PC-3 (cell line): ENCODE data around the gene HINT1. TPM values are rescaled to one million over a fixed set of nuclear protein-coding genes. Genes with fewer than 3 reads are reported as not detected.

Experiments
- ATAC-seq: fragments of 200-7000 bp; cut with Tn5 transposase; 2 replicates; pipeline ENCODE4 v1.9.1; 2020; ENCODE audit warnings: mild to moderate bottlenecking, moderate library complexity
- BruUV-seq: library from RNA; stranded (reverse); fragments of 400-500 nt; replicated peaks from 2 replicates; lab custom pipeline; 2021; lab: Mats Ljungman, UMichigan
- CTCF ChIA-PET: fragments of 300-600 bp; sonication (Branson Sonifier 250); formaldehyde crosslinking; loops from one replicate; lab custom pipeline; 2022; ENCODE audit warnings: antibody characterized with exemption; lab: Charles Lee
- POLR2A ChIA-PET: fragments of 300-600 bp; sonication (Branson Sonifier 250); formaldehyde crosslinking; loops from one replicate; lab custom pipeline; 2022; ENCODE audit warnings: antibody characterized with exemption; ENCODE audit not compliant: unreplicated experiment; lab: Charles Lee
- DNase-seq: peaks from one replicate; pipeline ENCODE4 v3.0.0-alpha.2; 2015
- H2AFZ ChIP-seq: fragments of 300-600 bp; sonication (generic); 2 replicates; pipeline ENCODE4 v1.6.0; 2016; ENCODE audit warnings: antibody characterized with exemption, low read length
- H3F3A ChIP-seq: fragments of 300-600 bp; sonication (generic); one replicate; pipeline ENCODE4 v1.6.0; 2017; ENCODE audit warnings: antibody characterized with exemption, low read length, control low read depth, mild to moderate bottlenecking; ENCODE audit not compliant: unreplicated experiment
- H3K27ac ChIP-seq: fragments of 300-600 bp; sonication (generic); 2 replicates; pipeline ENCODE4 v1.5.1; 2016; ENCODE audit warnings: mild to moderate bottlenecking, low read length
- H3K27me3 ChIP-seq: fragments of 300-600 bp; sonication (generic); 2 replicates; pipeline ENCODE4 v1.6.1; 2016; ENCODE audit warnings: low read length, mixed read lengths
- H3K36me3 ChIP-seq: fragments of 300-600 bp; sonication (generic); 2 replicates; pipeline ENCODE4 v1.6.1; 2016; ENCODE audit warnings: low read depth, mixed run types, low read length, mixed read lengths
- H3K4me1 ChIP-seq: fragments of 300-600 bp; sonication (generic); 2 replicates; pipeline ENCODE4 v1.5.1; 2016; ENCODE audit warnings: low read length; ENCODE audit not compliant: insufficient read depth
- H3K4me2 ChIP-seq: fragments of 300-600 bp; sonication (generic); 2 replicates; pipeline ENCODE4 v1.6.0; 2016; ENCODE audit warnings: low read length
- H3K4me3 ChIP-seq: fragments of 300-600 bp; sonication (generic); 2 replicates; pipeline ENCODE4 v1.5.1; 2016; ENCODE audit warnings: mild to moderate bottlenecking, low read length, mixed read lengths
- H3K79me2 ChIP-seq: fragments of 300-600 bp; sonication (generic); 2 replicates; pipeline ENCODE4 v1.6.1; 2017; ENCODE audit warnings: low read length, mixed read lengths
- H3K9ac ChIP-seq: fragments of 300-600 bp; sonication (generic); 2 replicates; pipeline ENCODE4 v1.6.0; 2016; ENCODE audit warnings: mild to moderate bottlenecking, low read length
- H3K9me2 ChIP-seq: fragments of 300-600 bp; sonication (generic); replicated peaks from 2 replicates; pipeline ENCODE4 v1.6.1; 2016; ENCODE audit warnings: mixed run types, low read length, mixed read lengths
- H3K9me3 ChIP-seq: fragments of 300-600 bp; sonication (generic); 2 replicates; pipeline ENCODE4 v1.6.1; 2016; ENCODE audit warnings: low read length, mixed read lengths
- H4K20me1 ChIP-seq: fragments of 300-600 bp; sonication (generic); 2 replicates; pipeline ENCODE4 v1.6.1; 2016; ENCODE audit warnings: low read length, mixed read lengths
- CTCF ChIP-seq: fragments of 300-600 bp; sonication (generic); conservative IDR thresholded peaks from 2 replicates; pipeline ENCODE4 v1.5.1; 2017; ENCODE audit warnings: antibody characterized with exemption, low read depth, mild to moderate bottlenecking, low read length
- EZH2 ChIP-seq: fragments of 300-600 bp; sonication (generic); IDR thresholded peaks from one replicate; pipeline ENCODE4 v1.6.1; 2017; ENCODE audit warnings: antibody characterized with exemption, mild to moderate bottlenecking, low read length; ENCODE audit not compliant: unreplicated experiment
- EZH2phosphoT487 ChIP-seq: fragments of 300-600 bp; sonication (generic); IDR thresholded peaks from 2 replicates; pipeline ENCODE4 v1.6.1; 2018; ENCODE audit warnings: mild to moderate bottlenecking, antibody characterized with exemption, low read length, borderline replicate concordance
- intact Hi-C: fragments of 100-400 bp; cut with micrococcal nuclease; formaldehyde crosslinking; loops from 2 replicates; pipeline ENCODE4 v1.9.0; 2023
- total RNA-seq: library from RNA; depleted of rRNA; stranded (reverse); fragments of >200 nt; gene quantifications from 2 replicates; pipeline ENCODE4 v1.2.3, GENCODE V29; 2014

HINT1 gene
- total RNA-seq, 1 experiment from 2014 or later = 243 TPM

- Histone ChIP-seq H3K27me3 (no peaks in the 10 kb centered on the region), H3K4me3 (no peak overlapping the region), H3K4me2 (no peak overlapping the region), H3K79me2 (no peaks in the 10 kb centered on the region), H3K4me1 (no peaks in the 10 kb centered on the region), H4K20me1 (no peaks in the 10 kb centered on the region), H3F3A (no peaks in the 10 kb centered on the region), H3K9me3 (no peaks in the 10 kb centered on the region), H3K36me3 (no peaks in the 10 kb centered on the region), H3K9ac (no peak overlapping the region), H3K27ac (no peak overlapping the region), H3K9me2 (no peaks in the 10 kb centered on the region), H2AFZ (no peak overlapping the region)
- no peak for TF ChIP-seq EZH2
- no peak for TF ChIP-seq CTCF
- TF ChIP-seq EZH2phosphoT487 = no peak
- ATAC-seq (peak; percentile 55; the same call in 1 of the 2 replicates), DNase-seq (peak; percentile 31)
- CTCF ChIA-PET = no interaction called here
- POLR2A ChIA-PET = no interaction called here
- intact Hi-C loops = loop anchor here (10.0 kb wide), 1 partner anchor 1010 kb away; no protein-coding TSS in a partner anchor
- no TSS peak for BruUV-seq
These were observed 50.3 kb downstream of the HINT1 start for GRCh38 chr5:131114754-131115153.

DNA sequence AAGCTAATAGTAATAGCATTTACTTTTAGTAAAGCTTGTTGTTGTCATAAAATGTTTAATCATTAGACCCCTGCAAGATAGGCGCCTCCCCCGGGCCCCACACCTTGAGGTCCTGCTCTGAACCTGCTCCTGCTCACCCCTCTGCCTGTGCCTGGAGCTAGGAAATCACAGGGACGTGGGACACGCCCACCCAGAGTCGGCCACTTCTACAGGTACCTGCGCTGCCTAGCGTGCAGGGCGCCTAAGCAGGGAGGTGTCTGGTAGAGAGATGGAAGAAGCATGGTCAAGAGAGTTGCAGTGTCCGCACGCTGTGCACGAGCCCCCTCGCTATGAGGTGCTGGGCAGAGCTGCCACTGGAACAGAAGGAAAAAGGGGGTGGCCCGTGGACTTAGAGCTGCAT lies 52.6 kb downstream of the HINT1 start:
- Histone ChIP-seq H4K20me1 (no peaks in the 10 kb centered on the region), H3K9me3 (no peaks in the 10 kb centered on the region), H3F3A (no peaks in the 10 kb centered on the region), H2AFZ (no peak overlapping the region), H3K9ac (no peak overlapping the region), H3K36me3 (no peaks in the 10 kb centered on the region), H3K4me1 (no peaks in the 10 kb centered on the region), H3K4me2 (no peak overlapping the region), H3K27ac (no peak overlapping the region), H3K27me3 (no peaks in the 10 kb centered on the region), H3K4me3 (no peak overlapping the region), H3K79me2 (no peaks in the 10 kb centered on the region), H3K9me2 (no peaks in the 10 kb centered on the region)
- no peak for ATAC-seq
- no peak for DNase-seq
- ChIA-PET CTCF (no interaction called here), POLR2A (no interaction called here)
- no peak for TF ChIP-seq EZH2phosphoT487
- TF ChIP-seq EZH2 = no peak
- intact Hi-C loops = loop anchor here (10.0 kb wide), 1 partner anchor 1008 kb away; no protein-coding TSS in a partner anchor
- no TSS peak for BruUV-seq

DNA sequence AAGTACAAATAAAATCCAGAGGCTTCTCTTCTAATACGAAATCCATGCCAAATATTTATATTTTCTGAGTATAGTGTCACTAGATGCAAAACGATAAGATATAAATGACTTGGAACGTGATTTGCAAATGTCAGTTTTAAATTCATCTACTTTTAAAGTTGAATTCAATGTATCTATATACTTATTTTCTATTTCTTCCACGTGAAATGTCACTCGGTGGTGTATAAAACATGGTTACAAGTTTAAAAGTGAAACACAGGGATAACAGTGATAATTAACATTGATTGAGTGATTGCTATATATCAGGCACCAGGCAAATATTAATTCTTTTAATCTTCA lies 54.8 kb downstream of the HINT1 start:
- BruUV-seq = no TSS peak
- DNase-seq = no peak
- ATAC-seq = no peak
- no peak overlapping the region for H2AFZ ChIP-seq
- no peaks in the 10 kb centered on the region for H3K4me1 ChIP-seq
- CTCF ChIA-PET = no interaction called here
- TF ChIP-seq CTCF (no peak), EZH2 (no peak), EZH2phosphoT487 (no peak)
- no peak overlapping the region for H3K4me2 ChIP-seq
- H3K27me3 ChIP-seq = no peaks in the 10 kb centered on the region
- H4K20me1 ChIP-seq = no peaks in the 10 kb centered on the region
- intact Hi-C loops = loop anchor here (1.0 to 10.0 kb wide), 4 partner anchors 1005 to 1339 kb away; no protein-coding TSS in a partner anchor
- POLR2A ChIA-PET = no interaction called here
- H3K9me2 ChIP-seq = no peaks in the 10 kb centered on the region
- no peaks in the 10 kb centered on the region for H3K9me3 ChIP-seq
- H3K27ac ChIP-seq = no peak overlapping the region
- no peaks in the 10 kb centered on the region for H3K36me3 ChIP-seq
- no peak overlapping the region for H3K9ac ChIP-seq
- no peaks in the 10 kb centered on the region for H3F3A ChIP-seq
- no peaks in the 10 kb centered on the region for H3K79me2 ChIP-seq
- H3K4me3 ChIP-seq = no peak overlapping the region
